HepG2 (cell line): ENCODE data around the gene WWTR1. TPM values are rescaled to one million over a fixed set of nuclear protein-coding genes. Genes with fewer than 3 reads are reported as not detected.
A peak's percentile ranks its signal among the peaks of the same experiment; 100 is the strongest.

Experiments
- ATAC-seq: fragments of 200-7000 bp; cut with Tn5 transposase; 3 replicates; pipeline ENCODE4 v1.9.1; 2020; ENCODE audit warnings: mild to moderate bottlenecking, moderate library complexity
- BruUV-seq: library from RNA; stranded (reverse); fragments of 400-500 nt; replicated peaks from 2 replicates; lab custom pipeline; 2021; lab: Mats Ljungman, UMichigan
- CTCF ChIA-PET: fragments of 300-600 bp; formaldehyde crosslinking; extraction: SDS; loops from one replicate; lab custom pipeline; 2021; ENCODE audit warnings: low total read pairs, inconsistent platforms, low intra/inter-chr PET ratio; lab: Yijun Ruan, JAX
- POLR2A ChIA-PET: fragments of 350-600 bp; sonication (Branson Sonifier 250); formaldehyde crosslinking; loops from one replicate; lab custom pipeline; 2020; ENCODE audit warnings: antibody characterized with exemption, inconsistent platforms; lab: Yijun Ruan, JAX
- DNase-seq: peaks from one replicate; pipeline ENCODE4 v3.0.0-alpha.2; 2015; ENCODE audit warnings: low spot score
- FAIRE-seq: peaks from 3 replicates; lab custom pipeline; 2011; peaks lifted over from hg19 to GRCh38; lab: Jason Lieb, UNC
- H2AFZ ChIP-seq: one replicate; pipeline ENCODE4 v1.6.1; 2011; ENCODE audit warnings: low read length, inconsistent platforms
- H3K27ac ChIP-seq: fragments of 300-600 bp; 3 replicates; pipeline ENCODE4 v1.8.0; 2011; ENCODE audit warnings: mixed run types, mild to moderate bottlenecking, mixed read lengths, low read length, inconsistent platforms; ENCODE audit not compliant: insufficient read depth; ENCODE audit errors: extremely low read length
- H3K27me3 ChIP-seq, 2 experiments: fragments of 200-600 bp in 1 of 2; 2 replicates in 1 of 2; 3 replicates in 1 of 2; pipeline versions ENCODE4 v1.6.0 to v1.8.0; 2011; ENCODE audit warnings: low read length in 2 of 2, mild to moderate bottlenecking in 2 of 2, moderate library complexity in 2 of 2, inconsistent platforms in 1 of 2; ENCODE audit not compliant: insufficient read depth in 2 of 2, control insufficient read depth in 1 of 2
- H3K36me3 ChIP-seq, 2 experiments: fragments of 200-600 bp in 1 of 2; replicated peaks in 1 of 2; 2 replicates in 1 of 2; 3 replicates in 1 of 2; pipeline versions ENCODE4 v1.5.1 to v1.8.0; 2011; ENCODE audit warnings: low read length in 2 of 2, inconsistent platforms in 1 of 2; ENCODE audit not compliant: insufficient read depth in 2 of 2, control insufficient read depth in 1 of 2
- H3K4me1 ChIP-seq: 2 replicates; pipeline ENCODE4 v1.5.1; 2012; ENCODE audit warnings: low read length, inconsistent platforms; ENCODE audit not compliant: insufficient read depth
- H3K4me2 ChIP-seq: 2 replicates; pipeline ENCODE4 v1.6.0; 2011; ENCODE audit warnings: low read depth, low read length, inconsistent platforms
- H3K4me3 ChIP-seq, 3 experiments: fragments of 200-600 bp in 1 of 3; sonication (generic), shearing (Covaris generic) in 1 of 3; replicated peaks in 1 of 3; 2 replicates each; pipeline ENCODE4 v1.5.1; 2011 to 2016; ENCODE audit warnings: low read length in 3 of 3, inconsistent platforms in 2 of 3, low read depth in 2 of 3, mild to moderate bottlenecking in 2 of 3, control low read depth in 1 of 3, mixed read lengths in 1 of 3; ENCODE audit not compliant: insufficient read depth in 1 of 3
- H3K79me2 ChIP-seq: one replicate; pipeline ENCODE4 v1.6.1; 2011; ENCODE audit warnings: low read length, inconsistent platforms; ENCODE audit not compliant: insufficient read depth
- H3K9ac ChIP-seq: 2 replicates; pipeline ENCODE4 v1.6.0; 2011; ENCODE audit warnings: mild to moderate bottlenecking, low read depth, low read length, inconsistent platforms; ENCODE audit not compliant: insufficient read depth
- H3K9me3 ChIP-seq: 2 replicates; pipeline ENCODE4 v1.5.1; 2012; ENCODE audit warnings: mild to moderate bottlenecking, low read length
- H4K20me1 ChIP-seq: 2 replicates; pipeline ENCODE4 v1.6.0; 2011; ENCODE audit warnings: inconsistent platforms, mild to moderate bottlenecking, low read length, moderate library complexity; ENCODE audit not compliant: insufficient read depth
- FOXK1 ChIP-seq: sonication (generic); formaldehyde crosslinking; IDR thresholded peaks from 2 replicates; pipeline ENCODE4 v1.4.0; 2020; ENCODE audit warnings: low read depth, missing genetic modification reagents, borderline replicate concordance
- HDAC2 ChIP-seq: sonication (generic); formaldehyde crosslinking; IDR thresholded peaks from 2 replicates; pipeline ENCODE4 v1.4.0; 2020; ENCODE audit warnings: missing genetic modification reagents
- NBN ChIP-seq: fragments of 450-650 bp; conservative IDR thresholded peaks from 2 replicates; pipeline ENCODE4 v1.6.1; 2017
- RBFOX2 ChIP-seq: fragments of 200-400 bp; formaldehyde crosslinking; IDR thresholded peaks from 2 replicates; pipeline ENCODE4 v1.6.1; 2017; ENCODE audit warnings: low read depth, mild to moderate bottlenecking, low read length
- STAG1 ChIP-seq: sonication (generic); formaldehyde crosslinking; IDR thresholded peaks from 2 replicates; pipeline ENCODE4 v1.4.0; 2020; ENCODE audit warnings: missing genetic modification reagents
- TEAD3 ChIP-seq: optimal IDR thresholded peaks from 2 replicates; pipeline ENCODE3; 2016; ENCODE audit warnings: borderline replicate concordance
- ZFY ChIP-seq: sonication (generic); formaldehyde crosslinking; IDR thresholded peaks from 2 replicates; pipeline ENCODE4 v1.4.0; 2020; ENCODE audit warnings: missing genetic modification reagents
- ZNF841 ChIP-seq: sonication (generic); formaldehyde crosslinking; IDR thresholded peaks from 2 replicates; pipeline ENCODE4 v1.8.1; 2023; ENCODE audit warnings: missing genetic modification reagents, borderline replicate concordance
- WGBS: methylation state at CpG from one replicate; pipeline ENCODE4 v1.1.6; 2017; ENCODE audit warnings: low lambda C conversion rate; 5-methylcytosine and 5-hydroxymethylcytosine counted together
- in situ Hi-C: cut with HindIII; loops from 2 replicates; pipeline ENCODE4 v1.10.0; 2017; ENCODE audit warnings: low pct_unique_long_range_greater_than_20kb; ENCODE audit not compliant: extremely low pct_ligation_motif_present
- intact Hi-C: fragments of 100-400 bp; cut with micrococcal nuclease; formaldehyde crosslinking; loops from one replicate; pipeline ENCODE4 v1.10.0; 2022; ENCODE audit not compliant: unreplicated experiment
- polyA plus RNA-seq, 8 experiments: library from polyadenylated mRNA; depleted of rRNA in 3 of 8; stranded (reverse) in 7 of 8; unstranded in 1 of 8; fragments of >200 nt; fragmentation: Illumina TruSeq in 4 of 8; extraction: Trizol in 4 of 8; gene quantifications; 2 replicates each; pipeline versions ENCODE4 v1.2.1 to v1.2.3, GENCODE V29; 2011 to 2016; ENCODE audit warnings: low read depth in 4 of 8, missing spikeins in 1 of 8, mixed read lengths in 1 of 8; ENCODE audit not compliant: insufficient read depth in 1 of 8
- total RNA-seq, 5 experiments: library from RNA; depleted of rRNA; stranded (reverse); fragments of >200 nt; fragmentation: Illumina TruSeq; extraction: Trizol; gene quantifications; 2 replicates each; pipeline ENCODE4 v1.2.3, GENCODE V29; 2016; ENCODE audit warnings: low read depth in 1 of 5
- TF ChIP-seq, protein P1 (sequence below), 2 experiments: sonication (generic) in 1 of 2; formaldehyde crosslinking in 1 of 2; IDR thresholded peaks; 2 replicates each; pipeline versions ENCODE4 v1.4.0 to v1.6.1; 2018 to 2020; ENCODE audit warnings: missing genetic modification reagents in 2 of 2, borderline replicate concordance in 1 of 2, low read depth in 1 of 2, mild to moderate bottlenecking in 1 of 2, missing biosample characterization in 1 of 2
- TF ChIP-seq, protein P2 (sequence below): sonication (generic); formaldehyde crosslinking; IDR thresholded peaks from 2 replicates; pipeline ENCODE4 v1.5.0; 2020; ENCODE audit warnings: mild to moderate bottlenecking, missing genetic modification reagents, moderate library complexity

WWTR1 gene
- total and polyA plus RNA-seq, 2 of the 13 experiments (the other 11 are each of a cell fraction or from before 2014, with no cell fraction given) = 19.7 to 139 TPM

DNA sequence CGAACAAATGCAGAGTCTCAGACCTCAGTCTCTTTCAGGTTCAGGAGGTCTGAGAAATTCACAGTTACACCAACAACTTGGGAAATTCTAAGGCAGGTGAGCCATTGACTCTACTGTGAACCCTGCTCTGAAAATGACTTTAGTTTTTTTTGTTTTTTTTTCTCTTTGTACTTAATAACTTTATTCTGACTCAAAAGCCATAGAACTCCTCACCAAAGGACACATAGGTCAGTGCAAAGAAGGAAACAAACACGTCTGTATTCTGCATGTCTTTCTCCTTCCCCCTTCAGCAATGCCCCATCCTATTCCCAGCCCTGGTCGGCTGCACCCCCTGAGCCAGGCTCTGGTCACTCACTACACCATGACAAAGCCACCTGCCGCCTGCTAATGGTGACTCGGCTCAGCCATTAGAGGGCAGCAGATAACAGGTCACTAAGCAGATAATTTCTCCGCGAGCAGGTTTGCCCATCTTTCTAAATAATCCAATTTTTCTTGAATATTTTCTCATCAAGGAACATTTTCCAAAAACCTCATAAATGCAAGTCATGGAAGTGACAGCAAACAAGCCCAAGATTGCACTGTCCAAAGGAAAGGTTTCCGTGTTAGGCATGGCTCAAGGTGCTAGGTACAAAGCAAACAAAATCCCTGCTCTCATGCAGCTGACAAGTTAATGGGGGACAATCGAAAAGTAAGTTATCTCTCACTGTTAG lies 145.6 kb downstream of the WWTR1 start:
- DNase-seq (peak; percentile 64), ATAC-seq (peak; percentile 87), FAIRE-seq (peak; percentile 80)
- Histone ChIP-seq H3K4me2 (peak overlapping the region; percentile 62), H3K27me3 (no peaks in the 10 kb centered on the region), H3K36me3 (no peaks in the 10 kb centered on the region), H3K9ac (no peak overlapping the region), H3K4me3 (no peak overlapping the region; a peak in 1 of 6 replicates), H3K79me2 (no peaks in the 10 kb centered on the region), H3K27ac (no peak overlapping the region), H4K20me1 (no peaks in the 10 kb centered on the region), H3K9me3 (no peaks in the 10 kb centered on the region), H3K4me1 (peaks cover 25% of the 10 kb centered on the region), H2AFZ (no peak overlapping the region)
- intact Hi-C loops (loop anchor here (1.0 to 10.0 kb wide), 6 partner anchors 19 to 393 kb away; partner anchors contain the start of gene COMMD2), in situ Hi-C loops (loop anchor here (5.0 kb wide), 1 partner anchor 260 kb away; no protein-coding TSS in a partner anchor)
- ChIA-PET POLR2A (interaction anchor here (0.6 kb wide), 1 partner anchor 259 kb away, joined by 3 read pairs; no protein-coding TSS in a partner anchor), CTCF (interaction anchor here (1.0 to 2.9 kb wide), 4 partner anchors 18 to 240 kb away, joined by 3 to 23 read pairs (median 6); partner anchors contain the start of gene COMMD2)
- WGBS = 10% methylated on average over 9 of the region's 9 CpGs
- BruUV-seq = no TSS peak
- TF ChIP-seq ZFY (CRISPR knock-in tag) (no peak), NBN (no peak), STAG1 (CRISPR knock-in tag) (peak; percentile 98), ZNF841 (CRISPR knock-in tag) (no peak), FOXK1 (0 out of 2 replicates have a peak, but pooled peaks have one; percentile 10), HDAC2 (CRISPR knock-in tag) (peak; percentile 21; the same call in 1 of the 2 replicates), RBFOX2 (no peak), TEAD3 (peak; percentile 19)
- TF ChIP-seq, protein P1, sequence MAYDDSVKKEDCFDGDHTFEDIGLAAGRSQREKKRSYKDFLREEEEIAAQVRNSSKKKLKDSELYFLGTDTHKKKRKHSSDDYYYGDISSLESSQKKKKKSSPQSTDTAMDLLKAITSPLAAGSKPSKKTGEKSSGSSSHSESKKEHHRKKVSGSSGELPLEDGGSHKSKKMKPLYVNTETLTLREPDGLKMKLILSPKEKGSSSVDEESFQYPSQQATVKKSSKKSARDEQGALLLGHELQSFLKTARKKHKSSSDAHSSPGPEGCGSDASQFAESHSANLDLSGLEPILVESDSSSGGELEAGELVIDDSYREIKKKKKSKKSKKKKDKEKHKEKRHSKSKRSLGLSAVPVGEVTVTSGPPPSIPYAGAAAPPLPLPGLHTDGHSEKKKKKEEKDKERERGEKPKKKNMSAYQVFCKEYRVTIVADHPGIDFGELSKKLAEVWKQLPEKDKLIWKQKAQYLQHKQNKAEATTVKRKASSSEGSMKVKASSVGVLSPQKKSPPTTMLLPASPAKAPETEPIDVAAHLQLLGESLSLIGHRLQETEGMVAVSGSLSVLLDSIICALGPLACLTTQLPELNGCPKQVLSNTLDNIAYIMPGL (CRISPR knock-in tag; IDR thresholded peaks at IDR 0.05; ENCODE audit: borderline replicate concordance in 1 of 2, low read depth in 1 of 2) = peak in 1 of 2 experiments; percentile 74; a peak in 2 of 4 replicates
- TF ChIP-seq, protein P2, sequence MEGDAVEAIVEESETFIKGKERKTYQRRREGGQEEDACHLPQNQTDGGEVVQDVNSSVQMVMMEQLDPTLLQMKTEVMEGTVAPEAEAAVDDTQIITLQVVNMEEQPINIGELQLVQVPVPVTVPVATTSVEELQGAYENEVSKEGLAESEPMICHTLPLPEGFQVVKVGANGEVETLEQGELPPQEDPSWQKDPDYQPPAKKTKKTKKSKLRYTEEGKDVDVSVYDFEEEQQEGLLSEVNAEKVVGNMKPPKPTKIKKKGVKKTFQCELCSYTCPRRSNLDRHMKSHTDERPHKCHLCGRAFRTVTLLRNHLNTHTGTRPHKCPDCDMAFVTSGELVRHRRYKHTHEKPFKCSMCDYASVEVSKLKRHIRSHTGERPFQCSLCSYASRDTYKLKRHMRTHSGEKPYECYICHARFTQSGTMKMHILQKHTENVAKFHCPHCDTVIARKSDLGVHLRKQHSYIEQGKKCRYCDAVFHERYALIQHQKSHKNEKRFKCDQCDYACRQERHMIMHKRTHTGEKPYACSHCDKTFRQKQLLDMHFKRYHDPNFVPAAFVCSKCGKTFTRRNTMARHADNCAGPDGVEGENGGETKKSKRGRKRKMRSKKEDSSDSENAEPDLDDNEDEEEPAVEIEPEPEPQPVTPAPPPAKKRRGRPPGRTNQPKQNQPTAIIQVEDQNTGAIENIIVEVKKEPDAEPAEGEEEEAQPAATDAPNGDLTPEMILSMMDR (CRISPR knock-in tag) = peak; percentile 93
